Measurements from ENCODE around the gene AQP12A.

DNA sequence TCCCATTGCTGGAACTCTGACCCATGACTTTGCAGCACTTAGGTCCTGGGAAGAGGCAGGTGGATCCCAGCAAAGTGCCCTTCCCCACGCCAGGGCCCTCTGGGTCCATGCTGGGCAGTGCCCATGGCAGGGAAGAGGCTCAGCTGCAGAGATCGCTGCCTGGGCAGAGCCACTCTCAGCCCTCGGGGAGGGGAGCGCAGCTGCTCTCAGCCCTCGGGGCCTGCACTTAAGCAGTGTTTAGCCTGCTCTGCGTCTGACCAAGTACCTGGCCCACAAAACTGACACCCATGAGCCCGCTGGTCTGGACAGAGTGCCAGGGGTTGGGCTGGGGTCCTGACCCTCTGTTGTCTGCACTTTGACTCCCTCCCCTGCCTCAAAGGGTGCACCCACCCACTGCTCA is 46.3 kb downstream of the AQP12A start:
- TF ChIP-seq, protein P1, sequence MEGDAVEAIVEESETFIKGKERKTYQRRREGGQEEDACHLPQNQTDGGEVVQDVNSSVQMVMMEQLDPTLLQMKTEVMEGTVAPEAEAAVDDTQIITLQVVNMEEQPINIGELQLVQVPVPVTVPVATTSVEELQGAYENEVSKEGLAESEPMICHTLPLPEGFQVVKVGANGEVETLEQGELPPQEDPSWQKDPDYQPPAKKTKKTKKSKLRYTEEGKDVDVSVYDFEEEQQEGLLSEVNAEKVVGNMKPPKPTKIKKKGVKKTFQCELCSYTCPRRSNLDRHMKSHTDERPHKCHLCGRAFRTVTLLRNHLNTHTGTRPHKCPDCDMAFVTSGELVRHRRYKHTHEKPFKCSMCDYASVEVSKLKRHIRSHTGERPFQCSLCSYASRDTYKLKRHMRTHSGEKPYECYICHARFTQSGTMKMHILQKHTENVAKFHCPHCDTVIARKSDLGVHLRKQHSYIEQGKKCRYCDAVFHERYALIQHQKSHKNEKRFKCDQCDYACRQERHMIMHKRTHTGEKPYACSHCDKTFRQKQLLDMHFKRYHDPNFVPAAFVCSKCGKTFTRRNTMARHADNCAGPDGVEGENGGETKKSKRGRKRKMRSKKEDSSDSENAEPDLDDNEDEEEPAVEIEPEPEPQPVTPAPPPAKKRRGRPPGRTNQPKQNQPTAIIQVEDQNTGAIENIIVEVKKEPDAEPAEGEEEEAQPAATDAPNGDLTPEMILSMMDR (optimal IDR thresholded peaks at IDR 0.05 in 1 of 3, IDR thresholded peaks at IDR 0.05 in 1 of 3, conservative IDR thresholded peaks at IDR 0.05 in 1 of 3; ENCODE audit: extremely low read depth in 1 of 3, insufficient read depth in 2 of 3, low read length in 3 of 3): no peak
- no peak for TF ChIP-seq EZH2 (IDR thresholded peaks at IDR 0.05; ENCODE audit: low read length)
